Neural crest cell (in vitro differentiated cells): Measurements from ENCODE around the gene TREH. TPM values are rescaled to one million over a fixed set of nuclear protein-coding genes. Genes with fewer than 3 reads are reported as not detected.
A peak's percentile ranks its signal among the peaks of the same experiment; 100 is the strongest.
"Not testable (repeated sequence)": the region's sequence is repeated elsewhere in the genome, so short reads cannot be mapped to it uniquely, and the experiment has no call there.

Experiments used
- DNase-seq: peaks from one replicate; pipeline ENCODE4 v3.0.0; 2021; ENCODE audit warnings: low read depth, mixed read lengths, low spot score
- H3K27ac Mint-ChIP-seq: one replicate; pipeline ENCODE4 v1.8.0; 2021; ENCODE audit warnings: mild to moderate bottlenecking, mixed read lengths; ENCODE audit not compliant: unreplicated experiment
- H3K27me3 Mint-ChIP-seq: 2 replicates; pipeline ENCODE4 v1.8.0; 2021; ENCODE audit warnings: low read depth, mild to moderate bottlenecking, mixed read lengths
- H3K36me3 Mint-ChIP-seq: 2 replicates; pipeline ENCODE4 v1.8.0; 2021; ENCODE audit warnings: low read depth, mild to moderate bottlenecking, mixed read lengths
- H3K4me1 Mint-ChIP-seq: 2 replicates; pipeline ENCODE4 v1.8.0; 2021; ENCODE audit warnings: mixed read lengths
- H3K4me3 Mint-ChIP-seq: one replicate; pipeline ENCODE4 v1.8.0; 2021; ENCODE audit warnings: mild to moderate bottlenecking, mixed read lengths
- H3K9me3 Mint-ChIP-seq: 2 replicates; pipeline ENCODE4 v1.8.0; 2021; ENCODE audit warnings: mixed read lengths
- CTCF ChIP-seq: fragments of 200-600 bp; sonication (generic); conservative IDR thresholded peaks from 2 replicates; pipeline ENCODE4 v1.5.0; 2021; ENCODE audit warnings: antibody characterized with exemption, mild to moderate bottlenecking
- total RNA-seq: library from RNA; stranded (reverse); gene quantifications from 2 replicates; pipeline ENCODE4 v1.2.1, GENCODE V29; 2021

TREH gene
- total RNA-seq, 1 donor from 2014 or later: not detected

GRCh38 chr11:118689852-118690552 is 10.6 kb upstream of the TREH start:
- Mint-ChIP-seq H3K9me3 (no peaks in the 10 kb centered on the region), H3K27ac (peak overlapping the region; percentile 97), H3K4me3 (peak overlapping the region; percentile 80), H3K4me1 (peaks cover 29% of the 10 kb centered on the region), H3K27me3 (no peaks in the 10 kb centered on the region), H3K36me3 (no peaks in the 10 kb centered on the region)
- DNase-seq: peak; percentile 95
- peak; percentile 85 for TF ChIP-seq CTCF

DNA sequence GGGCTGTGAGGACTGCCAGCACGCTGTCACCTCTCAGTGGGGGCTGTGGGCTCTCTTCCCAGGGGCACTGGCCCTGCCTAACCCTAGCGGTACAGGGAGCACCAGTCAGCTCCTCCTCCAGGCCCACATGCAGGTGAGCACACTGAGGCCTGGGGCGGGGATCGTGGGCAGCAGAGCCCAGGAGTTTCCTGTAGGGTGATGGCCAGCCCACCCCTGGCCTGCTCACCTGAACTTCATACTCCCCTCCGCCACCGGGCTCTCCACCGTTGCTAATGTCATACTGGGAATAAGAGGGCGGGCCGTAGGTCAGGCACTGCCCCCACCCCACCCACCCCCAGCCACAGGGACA is 10.0 kb upstream of the TREH start:
- Mint-ChIP-seq H3K4me1 (peaks cover 29% of the 10 kb centered on the region), H3K27ac (no peak overlapping the region), H3K9me3 (no peaks in the 10 kb centered on the region), H3K4me3 (peak overlapping the region; percentile 23), H3K27me3 (no peaks in the 10 kb centered on the region), H3K36me3 (no peaks in the 10 kb centered on the region)
- no peak for DNase-seq
- TF ChIP-seq CTCF: no peak

- no peak for TF ChIP-seq CTCF
- no peak overlapping the region for H3K27ac Mint-ChIP-seq
- no peak for DNase-seq
- H3K9me3 Mint-ChIP-seq: no peaks in the 10 kb centered on the region
- no peaks in the 10 kb centered on the region for H3K36me3 Mint-ChIP-seq
- H3K27me3 Mint-ChIP-seq: no peaks in the 10 kb centered on the region
- peak overlapping the region; percentile 23 for H3K4me3 Mint-ChIP-seq
- peaks cover 29% of the 10 kb centered on the region for H3K4me1 Mint-ChIP-seq
Observed at GRCh38 chr11:118688851-118689502, 9.5 kb upstream of the TREH start.

DNA sequence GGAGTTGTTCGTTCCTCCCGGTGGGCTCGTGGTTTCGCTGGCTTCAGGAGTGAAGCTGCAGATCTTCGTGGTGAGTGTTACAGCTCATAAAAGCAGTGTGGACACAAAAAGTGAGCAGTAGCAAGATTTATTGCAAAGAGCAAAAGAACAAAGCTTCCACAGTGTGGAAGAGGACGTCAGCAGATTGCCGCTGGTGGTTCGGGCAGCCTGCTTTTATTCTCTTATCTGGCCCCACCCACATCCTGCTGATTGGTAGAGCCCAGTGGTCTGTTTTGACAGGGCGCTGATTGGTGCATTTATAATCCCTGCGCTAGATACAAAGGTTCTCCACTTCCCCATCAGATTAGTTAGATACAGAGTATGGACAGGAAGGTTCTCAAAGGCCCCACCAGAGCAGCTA is 8.9 kb upstream of the TREH start:
- not testable (repeated sequence) for DNase-seq, H3K4me3 Mint-ChIP-seq, H3K27me3 Mint-ChIP-seq, H3K9me3 Mint-ChIP-seq, H3K36me3 Mint-ChIP-seq
- H3K27ac Mint-ChIP-seq: peak overlapping the region; percentile 23
- H3K4me1 Mint-ChIP-seq: peaks cover 29% of the 10 kb centered on the region

DNA sequence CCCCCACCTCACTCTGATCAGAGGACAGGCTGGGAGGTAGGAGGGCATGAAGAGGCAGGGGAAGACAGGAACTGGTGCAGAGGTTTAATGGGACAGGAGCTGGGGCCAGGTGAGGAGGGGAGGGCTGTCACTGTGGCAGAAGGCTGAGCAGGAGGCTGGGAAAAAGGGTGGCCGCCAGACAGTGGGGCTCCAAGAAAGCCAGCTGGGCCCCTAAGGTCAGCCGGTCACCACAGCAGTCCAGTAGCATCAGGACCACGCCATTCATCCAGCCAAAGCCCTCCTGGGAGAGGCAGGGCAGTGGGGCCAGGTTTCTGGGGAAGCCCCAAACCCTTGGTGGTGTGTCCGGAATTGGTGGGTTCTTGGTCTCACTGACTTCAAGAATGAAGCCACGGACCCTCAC is 8.5 kb upstream of the TREH start:
- no peaks in the 10 kb centered on the region for H3K36me3 Mint-ChIP-seq
- H3K4me3 Mint-ChIP-seq: no peak overlapping the region
- no peak for TF ChIP-seq CTCF
- H3K27ac Mint-ChIP-seq: peak overlapping the region; percentile 23
- H3K27me3 Mint-ChIP-seq: no peaks in the 10 kb centered on the region
- no peak for DNase-seq
- no peaks in the 10 kb centered on the region for H3K9me3 Mint-ChIP-seq
- peaks cover 29% of the 10 kb centered on the region for H3K4me1 Mint-ChIP-seq

DNA sequence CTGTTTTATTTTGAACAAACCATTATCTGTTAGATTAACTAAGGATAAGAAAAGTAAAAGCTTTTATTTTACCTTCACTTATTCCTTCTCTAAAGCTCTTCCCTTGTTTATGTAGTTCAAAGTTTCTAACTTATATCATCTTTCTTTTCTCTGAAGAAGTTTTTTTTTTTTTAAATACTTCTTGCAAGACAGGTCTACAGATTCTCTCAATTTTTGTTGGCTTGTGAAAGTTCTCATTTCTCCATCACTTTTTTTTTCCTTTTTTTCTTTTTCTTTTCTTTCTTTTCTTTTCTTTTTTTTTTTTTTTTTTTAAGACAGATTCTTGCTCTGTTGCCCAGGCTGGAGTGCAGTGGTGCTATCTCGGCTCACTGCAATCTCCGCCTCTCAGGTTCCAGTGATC is 4.7 kb upstream of the TREH start:
- Mint-ChIP-seq H3K9me3 (no peaks in the 10 kb centered on the region), H3K4me1 (peaks cover 22% of the 10 kb centered on the region), H3K27me3 (no peaks in the 10 kb centered on the region), H3K27ac (no peak overlapping the region), H3K4me3 (no peak overlapping the region), H3K36me3 (no peaks in the 10 kb centered on the region)
- TF ChIP-seq CTCF: no peak
- DNase-seq: no peak

DNA sequence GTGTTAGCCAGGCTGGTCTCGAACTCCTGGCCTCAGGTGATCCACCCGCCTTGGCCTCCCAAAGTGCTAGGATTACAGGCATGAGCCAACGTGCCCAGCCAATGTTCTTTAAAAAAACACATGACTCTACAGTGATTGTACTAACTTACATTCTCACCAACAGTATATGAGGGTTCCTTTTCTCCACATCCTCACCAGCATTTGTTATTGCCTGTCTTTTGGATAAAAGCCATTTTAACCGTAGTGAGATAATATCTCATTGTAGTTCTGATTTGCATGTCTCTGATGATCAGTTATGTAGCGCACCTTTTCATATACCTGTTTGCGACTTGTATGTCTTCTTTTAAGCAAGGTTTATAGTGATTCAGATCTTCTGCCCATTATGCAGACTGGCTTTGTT is 3.5 kb upstream of the TREH start:
- not testable (repeated sequence) for H3K4me3 Mint-ChIP-seq, H3K27ac Mint-ChIP-seq, H3K27me3 Mint-ChIP-seq, DNase-seq, H3K9me3 Mint-ChIP-seq, H3K36me3 Mint-ChIP-seq
- H3K4me1 Mint-ChIP-seq: peaks cover 21% of the 10 kb centered on the region
